ENCODE data around the gene IRF4. TPM values are rescaled to one million over a fixed set of nuclear protein-coding genes. Genes with fewer than 3 reads are reported as not detected.

IRF4 gene
- total RNA-seq, 2 donors from 2014 or later, result 112 to 388 TPM

DNA sequence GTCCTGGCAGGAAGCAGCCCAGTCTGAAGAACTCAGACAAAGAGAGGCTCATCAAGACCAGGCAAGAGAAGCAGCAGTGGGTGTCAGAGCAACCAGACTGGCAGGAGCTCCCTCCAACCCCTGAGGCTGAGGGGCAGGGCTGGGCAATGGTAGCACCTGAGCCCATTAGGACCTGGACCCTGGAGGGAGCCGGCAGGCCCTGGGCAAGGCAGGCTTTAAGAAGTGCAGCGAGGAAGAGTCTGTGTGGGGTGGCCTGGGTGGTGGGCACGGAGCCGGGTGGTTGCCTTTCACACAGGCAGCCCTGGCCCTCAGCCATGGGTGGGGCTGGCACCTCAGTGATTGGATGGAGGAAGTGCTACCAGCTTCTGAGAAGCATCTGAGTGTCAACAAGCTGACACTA, 33.1 kb upstream of the IRF4 start:
- ATAC-seq, result peak in 1 of 2 donors; percentile 17
- Mint-ChIP-seq H3K4me3 (no peak overlapping the region), H3K36me3 (no peaks in the 10 kb centered on the region), H3K9me3 (no peaks in the 10 kb centered on the region), H3K27ac (peak overlapping the region in 1 of 2 donors; percentile 87), H3K4me1 (ENCODE audit: low read depth in 2 of 2) (peaks cover 16 to 18% of the 10 kb centered on the region in 2 donors), H3K27me3 (no peaks in the 10 kb centered on the region)
- peak; percentile 46 for DNase-seq (ENCODE audit: low spot score)

GRCh38 chr6:358847-359246, 32.7 kb upstream of the IRF4 start:
- Mint-ChIP-seq H3K4me1 (ENCODE audit: low read depth in 2 of 2) (peaks cover 15 to 18% of the 10 kb centered on the region in 2 donors), H3K27me3 (no peaks in the 10 kb centered on the region), H3K4me3 (no peak overlapping the region), H3K36me3 (no peaks in the 10 kb centered on the region), H3K9me3 (no peaks in the 10 kb centered on the region), H3K27ac (peak overlapping the region in 1 of 2 donors; percentile 87)
- ATAC-seq (peak in 1 of 2 donors; percentile 1), DNase-seq (ENCODE audit: low spot score) (no peak)

DNA sequence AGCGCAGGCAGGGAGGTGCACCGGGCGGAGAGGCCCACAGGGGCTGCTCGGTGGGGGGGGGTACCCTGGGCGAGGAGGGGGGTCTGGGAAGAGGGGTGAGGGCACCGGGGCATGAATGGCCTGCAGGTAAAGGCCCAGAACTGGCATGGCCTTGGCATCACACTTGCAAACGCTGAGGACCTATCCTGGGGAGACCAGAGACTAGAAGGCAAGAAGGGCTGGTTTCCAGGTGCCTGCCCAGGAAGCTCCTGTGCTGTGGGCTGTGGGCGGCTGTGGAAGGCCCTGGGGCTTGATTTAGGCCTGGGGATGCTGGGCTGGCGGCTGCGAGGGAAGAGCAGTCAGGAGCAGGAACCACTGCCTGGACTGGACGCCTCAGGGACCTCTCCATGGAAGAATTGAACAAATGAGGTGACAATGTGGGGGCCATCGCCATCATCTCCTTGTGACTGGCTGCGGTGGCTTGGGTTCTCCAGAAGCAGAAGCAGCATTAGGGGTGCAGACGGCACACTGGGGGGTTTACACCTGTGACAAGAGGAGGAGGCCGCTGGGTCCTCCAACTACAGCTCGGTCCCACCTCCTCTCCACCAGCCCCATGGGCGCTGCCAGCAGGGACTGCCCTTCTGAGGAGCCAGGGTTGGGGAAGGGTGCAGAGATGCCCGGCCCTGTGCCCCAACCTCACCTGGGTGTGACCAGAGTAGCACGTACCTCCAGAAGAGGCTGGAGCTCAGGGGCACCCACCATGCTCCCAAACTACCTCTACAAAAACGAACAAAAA, 32.1 kb upstream of the IRF4 start:
- no peak overlapping the region for H3K4me3 Mint-ChIP-seq
- H3K27me3 Mint-ChIP-seq, result no peaks in the 10 kb centered on the region
- H3K27ac Mint-ChIP-seq, result peak overlapping the region in 1 of 2 donors; percentile 87
- H3K36me3 Mint-ChIP-seq, result no peaks in the 10 kb centered on the region
- no peak for ATAC-seq
- no peak for DNase-seq (ENCODE audit: low spot score)
- H3K9me3 Mint-ChIP-seq, result no peaks in the 10 kb centered on the region
- H3K4me1 Mint-ChIP-seq (ENCODE audit: low read depth in 2 of 2), result peaks cover 15 to 18% of the 10 kb centered on the region in 2 donors

- no peak for ATAC-seq
- Mint-ChIP-seq H3K4me3 (no peak overlapping the region), H3K27me3 (no peaks in the 10 kb centered on the region), H3K36me3 (no peaks in the 10 kb centered on the region), H3K9me3 (no peaks in the 10 kb centered on the region), H3K4me1 (ENCODE audit: low read depth in 2 of 2) (peaks cover 15% of the 10 kb centered on the region in 2 donors), H3K27ac (no peak overlapping the region)
- no peak for DNase-seq (ENCODE audit: low spot score)
These were observed 31.2 kb upstream of the IRF4 start for GRCh38 chr6:360349-360748.

DNA sequence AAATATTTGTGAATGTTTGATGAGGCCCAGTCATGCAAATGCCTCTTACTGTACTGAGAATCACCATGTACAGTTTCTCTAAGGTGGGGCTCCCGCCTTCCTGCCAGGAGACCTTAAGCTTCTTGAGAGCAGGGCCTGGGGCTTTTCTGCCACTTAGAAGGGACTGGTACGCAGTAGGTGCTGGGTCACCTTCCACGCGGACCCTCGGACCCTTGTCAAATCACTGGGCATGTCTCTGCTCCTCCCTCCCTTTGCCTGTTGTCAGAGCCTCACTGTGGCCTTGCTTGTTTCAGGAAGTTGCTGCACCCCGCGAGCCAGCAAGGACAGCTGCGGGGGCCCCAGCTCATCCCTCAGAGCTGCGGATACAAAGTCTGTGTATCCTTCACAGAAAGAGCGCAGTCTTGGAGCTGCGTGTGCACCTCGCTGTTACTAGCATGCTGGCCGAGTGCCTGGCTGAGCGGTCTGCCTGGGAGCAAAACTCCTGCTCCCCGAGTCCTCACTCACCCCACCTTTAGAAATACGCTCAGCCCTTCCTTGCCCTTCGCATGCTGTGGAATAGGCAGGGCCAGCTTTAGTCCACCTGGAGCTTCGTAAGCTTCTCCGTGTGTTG, 30.7 kb upstream of the IRF4 start:
- Mint-ChIP-seq H3K4me1 (ENCODE audit: low read depth in 2 of 2) (peaks cover 14% of the 10 kb centered on the region in 2 donors), H3K9me3 (no peaks in the 10 kb centered on the region), H3K4me3 (no peak overlapping the region), H3K27ac (peak overlapping the region in 1 of 2 donors; percentile 69), H3K36me3 (no peaks in the 10 kb centered on the region), H3K27me3 (peaks cover 0 to 3% of the 10 kb centered on the region in 2 donors)
- ATAC-seq (no peak), DNase-seq (ENCODE audit: low spot score) (no peak)

- H3K36me3 Mint-ChIP-seq, result no peaks in the 10 kb centered on the region
- H3K27ac Mint-ChIP-seq, result peak overlapping the region in 1 of 2 donors; percentile 69
- H3K9me3 Mint-ChIP-seq, result no peaks in the 10 kb centered on the region
- H3K4me3 Mint-ChIP-seq, result no peak overlapping the region
- peaks cover 11 to 12% of the 10 kb centered on the region in 2 donors for H3K4me1 Mint-ChIP-seq (ENCODE audit: low read depth in 2 of 2)
- ATAC-seq, result no peak
- H3K27me3 Mint-ChIP-seq, result peaks cover 0 to 3% of the 10 kb centered on the region in 2 donors
- DNase-seq (ENCODE audit: low spot score), result no peak
These were observed 30.0 kb upstream of the IRF4 start for GRCh38 chr6:361411-362132.

- no peak overlapping the region for H3K27ac Mint-ChIP-seq
- H3K36me3 Mint-ChIP-seq, result no peaks in the 10 kb centered on the region
- H3K4me1 Mint-ChIP-seq (ENCODE audit: low read depth in 2 of 2), result peaks cover 10 to 11% of the 10 kb centered on the region in 2 donors
- H3K27me3 Mint-ChIP-seq, result peaks cover 0 to 3% of the 10 kb centered on the region in 2 donors
- DNase-seq (ENCODE audit: low spot score), result no peak
- no peak overlapping the region for H3K4me3 Mint-ChIP-seq
- H3K9me3 Mint-ChIP-seq, result no peaks in the 10 kb centered on the region
- ATAC-seq, result no peak
These were observed 29.2 kb upstream of the IRF4 start for GRCh38 chr6:362231-362923.

DNA sequence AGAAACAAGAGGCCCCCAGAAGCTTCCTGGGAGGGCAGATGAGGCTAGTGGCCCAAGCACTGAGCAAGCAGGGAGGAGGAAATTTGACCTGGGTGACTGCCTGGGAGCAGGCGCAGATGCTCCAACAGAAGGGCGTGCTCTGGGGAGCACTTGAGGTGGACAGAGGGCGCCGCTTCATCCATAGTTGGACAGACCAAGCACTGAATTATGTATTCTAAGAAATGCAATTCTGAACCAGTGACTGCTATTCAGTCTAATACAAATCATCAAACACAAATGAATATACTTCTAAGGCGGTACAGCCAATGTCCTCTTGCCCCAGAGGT, 28.7 kb upstream of the IRF4 start:
- ATAC-seq (no peak), DNase-seq (ENCODE audit: low spot score) (no peak)
- Mint-ChIP-seq H3K27ac (no peak overlapping the region), H3K36me3 (no peaks in the 10 kb centered on the region), H3K27me3 (peaks cover 0 to 5% of the 10 kb centered on the region in 2 donors), H3K4me3 (no peak overlapping the region), H3K9me3 (no peaks in the 10 kb centered on the region), H3K4me1 (ENCODE audit: low read depth in 2 of 2) (peaks cover 10 to 11% of the 10 kb centered on the region in 2 donors)

GRCh38 chr6:363291-363690, 28.3 kb upstream of the IRF4 start:
- H3K9me3 Mint-ChIP-seq, result no peaks in the 10 kb centered on the region
- ATAC-seq, result no peak

GRCh38 chr6:363909-364308, 27.6 kb upstream of the IRF4 start:
- H3K36me3 Mint-ChIP-seq, result no peaks in the 10 kb centered on the region
- H3K4me1 Mint-ChIP-seq (ENCODE audit: low read depth in 2 of 2), result peaks cover 1% of the 10 kb centered on the region in 2 donors
- no peaks in the 10 kb centered on the region for H3K9me3 Mint-ChIP-seq
- H3K27ac Mint-ChIP-seq, result no peak overlapping the region
- ATAC-seq (no peak), DNase-seq (ENCODE audit: low spot score) (no peak)
- peaks cover 0 to 5% of the 10 kb centered on the region in 2 donors for H3K27me3 Mint-ChIP-seq
- H3K4me3 Mint-ChIP-seq, result no peak overlapping the region

More at GRCh38 chr6:363291-363690, 28.3 kb upstream of the IRF4 start:
- H3K27ac Mint-ChIP-seq, result no peak overlapping the region
- no peak overlapping the region for H3K4me3 Mint-ChIP-seq
- H3K27me3 Mint-ChIP-seq, result peaks cover 0 to 5% of the 10 kb centered on the region in 2 donors
- peaks cover 7 to 8% of the 10 kb centered on the region in 2 donors for H3K4me1 Mint-ChIP-seq (ENCODE audit: low read depth in 2 of 2)
- no peaks in the 10 kb centered on the region for H3K36me3 Mint-ChIP-seq
- no peak for DNase-seq (ENCODE audit: low spot score)

DNA sequence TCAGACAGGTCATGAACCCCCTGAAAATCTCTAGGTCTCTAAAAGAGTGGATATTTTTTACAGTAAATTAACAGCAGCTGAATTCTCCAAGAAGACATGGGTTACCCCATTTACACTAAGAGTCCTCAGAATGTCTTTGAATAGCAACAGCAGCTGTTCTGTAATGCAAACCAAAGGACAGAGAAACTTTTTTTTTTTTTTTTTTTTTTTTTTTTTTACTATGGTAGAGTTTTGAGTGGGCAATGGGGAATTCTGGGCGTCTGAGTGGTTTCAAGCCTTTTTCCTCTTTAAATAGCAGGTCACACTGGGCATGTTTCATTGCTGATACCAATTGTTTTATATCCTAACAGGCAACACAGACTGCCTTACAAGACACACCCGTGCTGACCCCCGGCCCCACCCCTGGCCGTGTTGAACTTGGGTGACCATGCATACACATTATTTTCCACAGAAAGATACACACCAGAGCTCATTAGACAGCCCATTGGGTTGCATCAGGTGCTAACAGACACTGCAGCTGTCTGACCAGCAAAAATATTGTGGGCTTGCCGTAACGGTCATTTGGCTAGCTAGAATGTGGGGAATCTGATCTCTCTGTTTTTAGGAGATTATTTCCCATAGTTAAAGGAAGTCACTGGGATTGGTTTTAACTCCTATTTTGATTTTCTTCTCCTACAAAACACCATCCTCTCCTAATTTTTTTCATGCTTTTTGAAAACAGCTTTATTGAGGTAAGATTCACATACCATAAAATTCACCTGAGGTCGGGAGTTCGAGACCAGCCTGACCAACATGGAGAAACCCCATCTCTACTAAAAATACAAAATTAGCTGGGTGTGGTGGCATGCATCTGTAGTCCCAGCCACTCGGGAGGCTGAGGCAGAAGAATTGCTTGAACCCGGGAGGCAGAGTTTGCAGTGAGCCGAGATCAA, 26.7 kb upstream of the IRF4 start:
- Mint-ChIP-seq H3K4me3 (no peak overlapping the region), H3K27me3 (peaks cover 0 to 5% of the 10 kb centered on the region in 2 donors), H3K27ac (no peak overlapping the region), H3K4me1 (ENCODE audit: low read depth in 2 of 2) (no peaks in the 10 kb centered on the region), H3K9me3 (no peaks in the 10 kb centered on the region), H3K36me3 (no peaks in the 10 kb centered on the region)
- no peak for DNase-seq (ENCODE audit: low spot score)
- ATAC-seq, result no peak

- no peak for ATAC-seq
- H3K4me1 Mint-ChIP-seq (ENCODE audit: low read depth in 2 of 2), result no peaks in the 10 kb centered on the region
- H3K4me3 Mint-ChIP-seq, result no peak overlapping the region
- peaks cover 4% of the 10 kb centered on the region for H3K36me3 Mint-ChIP-seq
- no peak overlapping the region for H3K27ac Mint-ChIP-seq
- peaks cover 2% of the 10 kb centered on the region for H3K9me3 Mint-ChIP-seq
- H3K27me3 Mint-ChIP-seq, result peaks cover 5 to 8% of the 10 kb centered on the region in 2 donors
- DNase-seq (ENCODE audit: low spot score), result no peak
These were observed 25.7 kb upstream of the IRF4 start for GRCh38 chr6:365835-366234.

All from natural killer cell treated with Interleukin-12 subunit alpha and Interleukin-12 subunit beta and Interleukin-15 and Interleukin-18, amount 100 ng/mL, for 72 hours (primary cell).